HEK293 (cell line): ENCODE data around the gene PARL.

Experiments
- CTCF ChIA-PET: fragments of 350-600 bp; formaldehyde crosslinking; extraction: SDS; loops from one replicate; lab custom pipeline; 2021; ENCODE audit warnings: antibody characterized with exemption; lab: Yijun Ruan, JAX
- POLR2A ChIA-PET: fragments of 300-600 bp; formaldehyde crosslinking; extraction: SDS; loops from one replicate; lab custom pipeline; 2020; ENCODE audit warnings: antibody characterized with exemption, inconsistent platforms; lab: Yijun Ruan, JAX
- H3K27ac ChIP-seq: fragments of 200-500 bp; sonication (Bioruptor generic); 2 replicates; pipeline ENCODE4 v1.5.1; 2014; ENCODE audit warnings: low read depth, low read length, control low read depth, inconsistent platforms; ENCODE audit errors: extremely low read depth
- H3K36me3 ChIP-seq, 2 experiments: fragments of 200-500 bp in 1 of 2; sonication (Bioruptor generic) in 1 of 2; 1 replicate in 1 of 2; 2 replicates in 1 of 2; pipeline ENCODE4 v1.5.1; 2014 to 2017; ENCODE audit warnings: inconsistent platforms in 2 of 2, low read length in 2 of 2; ENCODE audit not compliant: control insufficient read depth in 2 of 2, insufficient read depth in 1 of 2
- H3K4me1 ChIP-seq: fragments of 200-500 bp; sonication (Bioruptor generic); 2 replicates; pipeline ENCODE4 v1.5.1; 2014; ENCODE audit warnings: mild to moderate bottlenecking, low read length, inconsistent platforms; ENCODE audit not compliant: control insufficient read depth, insufficient read depth
- H3K4me3 ChIP-seq: 2 replicates; pipeline ENCODE4 v1.5.1; 2011; ENCODE audit warnings: low read depth, mild to moderate bottlenecking, control low read depth, low read length, moderate library complexity
- H3K9me3 ChIP-seq: fragments of 200-500 bp; sonication (Bioruptor generic); 2 replicates; pipeline ENCODE4 v1.5.1; 2014; ENCODE audit warnings: low read depth, low read length, inconsistent platforms; ENCODE audit not compliant: control insufficient read depth, insufficient read depth
- BCL11B ChIP-seq: fragments of 450-650 bp; formaldehyde crosslinking; IDR thresholded peaks from 2 replicates; pipeline ENCODE4 v1.5.1; 2016; ENCODE audit warnings: low read depth, missing biosample characterization, missing genetic modification characterization
- HOXD13 ChIP-seq: sonication (generic); formaldehyde crosslinking; IDR thresholded peaks from 2 replicates; pipeline ENCODE4 v1.8.0; 2022; ENCODE audit warnings: missing genetic modification reagents, borderline replicate concordance
- KLF10 ChIP-seq: fragments of 450-650 bp; IDR thresholded peaks from 2 replicates; pipeline ENCODE4 v1.5.1; 2018; ENCODE audit warnings: missing biosample characterization, mild to moderate bottlenecking, missing genetic modification characterization
- KLF16 ChIP-seq: fragments of 450-650 bp; formaldehyde crosslinking; IDR thresholded peaks from 2 replicates; pipeline ENCODE4 v1.5.1; 2017; ENCODE audit warnings: missing biosample characterization, missing genetic modification characterization
- REPIN1 ChIP-seq: fragments of 450-650 bp; formaldehyde crosslinking; IDR thresholded peaks from 2 replicates; pipeline ENCODE4 v1.5.1; 2017; ENCODE audit warnings: missing biosample characterization, missing genetic modification characterization, low read depth
- TRIM28 ChIP-seq: IDR thresholded peaks from 2 replicates; pipeline ENCODE4 v1.6.1; 2011; ENCODE audit warnings: low read length, control low read depth, borderline replicate concordance
- YY1 ChIP-seq: fragments of 450-650 bp; formaldehyde crosslinking; IDR thresholded peaks from 2 replicates; pipeline ENCODE4 v1.5.1; 2018; ENCODE audit warnings: missing biosample characterization, missing genetic modification characterization
- YY2 ChIP-seq: fragments of 450-650 bp; formaldehyde crosslinking; IDR thresholded peaks from 2 replicates; pipeline ENCODE4 v1.5.1; 2016; ENCODE audit warnings: missing biosample characterization, missing genetic modification characterization
- ZNF214 ChIP-seq: fragments of 450-650 bp; formaldehyde crosslinking; IDR thresholded peaks from 2 replicates; pipeline ENCODE4 v1.5.1; 2017; ENCODE audit warnings: missing biosample characterization, mild to moderate bottlenecking, missing genetic modification characterization, borderline replicate concordance
- ZNF350 ChIP-seq: fragments of 450-650 bp; formaldehyde crosslinking; IDR thresholded peaks from 2 replicates; pipeline ENCODE4 v1.5.0; 2017; ENCODE audit warnings: missing biosample characterization, mild to moderate bottlenecking, missing genetic modification characterization
- ZNF404 ChIP-seq: fragments of 450-650 bp; formaldehyde crosslinking; IDR thresholded peaks from 2 replicates; pipeline ENCODE4 v1.5.1; 2017; ENCODE audit warnings: missing biosample characterization, missing genetic modification characterization
- ZNF514 ChIP-seq: fragments of 450-650 bp; formaldehyde crosslinking; IDR thresholded peaks from 2 replicates; pipeline ENCODE4 v1.5.1; 2016; ENCODE audit warnings: missing biosample characterization, missing genetic modification characterization
- ZNF544 ChIP-seq: fragments of 450-650 bp; formaldehyde crosslinking; IDR thresholded peaks from 2 replicates; pipeline ENCODE4 v1.5.0; 2017; ENCODE audit warnings: missing biosample characterization, missing genetic modification characterization
- ZNF621 ChIP-seq: fragments of 450-650 bp; formaldehyde crosslinking; IDR thresholded peaks from 2 replicates; pipeline ENCODE4 v1.5.1; 2017; ENCODE audit warnings: missing biosample characterization, missing genetic modification characterization
- ZNF629 ChIP-seq: fragments of 450-650 bp; formaldehyde crosslinking; IDR thresholded peaks from 2 replicates; pipeline ENCODE4 v1.5.1; 2017; ENCODE audit warnings: missing biosample characterization, missing genetic modification characterization
- ZNF747 ChIP-seq: fragments of 450-650 bp; formaldehyde crosslinking; IDR thresholded peaks from 2 replicates; pipeline ENCODE4 v1.5.1; 2016; ENCODE audit warnings: missing biosample characterization, missing genetic modification characterization
- TF ChIP-seq, protein P1 (sequence below): fragments of 450-650 bp; formaldehyde crosslinking; conservative IDR thresholded peaks from 2 replicates; pipeline ENCODE4 v1.5.1; 2016; ENCODE audit warnings: low read depth, missing biosample characterization, missing genetic modification characterization
- TF ChIP-seq, protein P2 (sequence below): fragments of 450-650 bp; formaldehyde crosslinking; IDR thresholded peaks from 2 replicates; pipeline ENCODE4; 2016; ENCODE audit warnings: missing biosample characterization, missing genetic modification characterization
- TF ChIP-seq, protein P3 (sequence below): fragments of 450-650 bp; formaldehyde crosslinking; IDR thresholded peaks from 2 replicates; pipeline ENCODE4 v1.5.1; 2016; ENCODE audit warnings: missing biosample characterization, missing genetic modification characterization

The PARL gene

DNA sequence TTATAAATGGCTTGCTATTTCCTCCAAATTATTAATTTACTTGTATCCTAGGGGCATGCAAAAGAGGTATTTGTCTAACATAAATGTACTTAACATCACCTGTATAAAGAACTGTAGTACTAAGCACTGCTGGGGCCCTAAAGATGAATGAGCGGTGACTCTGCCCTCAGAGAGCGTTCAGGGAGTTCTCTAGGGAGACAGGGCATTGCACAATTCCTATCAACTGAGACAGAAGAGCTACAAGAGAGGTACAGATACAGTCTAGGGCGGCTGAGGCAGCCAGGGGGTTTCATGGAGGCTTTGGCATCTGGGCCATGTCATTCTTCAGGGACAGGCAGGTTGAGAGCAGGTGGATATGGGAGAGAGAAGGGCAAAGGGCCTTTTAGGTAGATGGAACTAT, 39.9 kb upstream of the PARL start (continued):
- TF ChIP-seq, protein P1, sequence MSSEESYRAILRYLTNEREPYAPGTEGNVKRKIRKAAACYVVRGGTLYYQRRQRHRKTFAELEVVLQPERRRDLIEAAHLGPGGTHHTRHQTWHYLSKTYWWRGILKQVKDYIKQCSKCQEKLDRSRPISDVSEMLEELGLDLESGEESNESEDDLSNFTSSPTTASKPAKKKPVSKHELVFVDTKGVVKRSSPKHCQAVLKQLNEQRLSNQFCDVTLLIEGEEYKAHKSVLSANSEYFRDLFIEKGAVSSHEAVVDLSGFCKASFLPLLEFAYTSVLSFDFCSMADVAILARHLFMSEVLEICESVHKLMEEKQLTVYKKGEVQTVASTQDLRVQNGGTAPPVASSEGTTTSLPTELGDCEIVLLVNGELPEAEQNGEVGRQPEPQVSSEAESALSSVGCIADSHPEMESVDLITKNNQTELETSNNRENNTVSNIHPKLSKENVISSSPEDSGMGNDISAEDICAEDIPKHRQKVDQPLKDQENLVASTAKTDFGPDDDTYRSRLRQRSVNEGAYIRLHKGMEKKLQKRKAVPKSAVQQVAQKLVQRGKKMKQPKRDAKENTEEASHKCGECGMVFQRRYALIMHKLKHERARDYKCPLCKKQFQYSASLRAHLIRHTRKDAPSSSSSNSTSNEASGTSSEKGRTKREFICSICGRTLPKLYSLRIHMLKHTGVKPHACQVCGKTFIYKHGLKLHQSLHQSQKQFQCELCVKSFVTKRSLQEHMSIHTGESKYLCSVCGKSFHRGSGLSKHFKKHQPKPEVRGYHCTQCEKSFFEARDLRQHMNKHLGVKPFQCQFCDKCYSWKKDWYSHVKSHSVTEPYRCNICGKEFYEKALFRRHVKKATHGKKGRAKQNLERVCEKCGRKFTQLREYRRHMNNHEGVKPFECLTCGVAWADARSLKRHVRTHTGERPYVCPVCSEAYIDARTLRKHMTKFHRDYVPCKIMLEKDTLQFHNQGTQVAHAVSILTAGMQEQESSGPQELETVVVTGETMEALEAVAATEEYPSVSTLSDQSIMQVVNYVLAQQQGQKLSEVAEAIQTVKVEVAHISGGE (tag by site-specific recombination): no peak
- TF ChIP-seq KLF16 (tag by site-specific recombination) (no peak), REPIN1 (tag by site-specific recombination) (no peak)
- TF ChIP-seq, all 188 proteins: peak for 0

DNA sequence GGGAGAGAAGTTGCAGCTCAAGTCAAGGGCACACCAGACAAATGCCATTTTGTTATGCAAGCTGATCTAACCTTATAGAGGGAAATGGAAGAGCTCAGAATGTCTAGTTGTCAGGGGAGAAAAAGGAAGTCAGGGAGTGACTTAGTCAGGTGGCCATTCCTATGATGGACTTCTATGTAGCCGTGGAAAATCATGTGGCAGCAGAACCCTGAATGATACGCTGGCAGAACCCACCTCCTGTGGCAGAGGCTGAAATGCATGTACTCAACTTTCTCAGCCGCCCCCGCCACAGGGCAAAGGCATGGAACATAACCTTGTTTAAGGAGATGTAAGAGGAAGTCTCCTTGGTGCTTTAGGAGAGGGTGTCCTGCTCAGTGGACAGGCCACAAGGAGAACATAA, 37.7 kb upstream of the PARL start:
- TF ChIP-seq, protein P2, sequence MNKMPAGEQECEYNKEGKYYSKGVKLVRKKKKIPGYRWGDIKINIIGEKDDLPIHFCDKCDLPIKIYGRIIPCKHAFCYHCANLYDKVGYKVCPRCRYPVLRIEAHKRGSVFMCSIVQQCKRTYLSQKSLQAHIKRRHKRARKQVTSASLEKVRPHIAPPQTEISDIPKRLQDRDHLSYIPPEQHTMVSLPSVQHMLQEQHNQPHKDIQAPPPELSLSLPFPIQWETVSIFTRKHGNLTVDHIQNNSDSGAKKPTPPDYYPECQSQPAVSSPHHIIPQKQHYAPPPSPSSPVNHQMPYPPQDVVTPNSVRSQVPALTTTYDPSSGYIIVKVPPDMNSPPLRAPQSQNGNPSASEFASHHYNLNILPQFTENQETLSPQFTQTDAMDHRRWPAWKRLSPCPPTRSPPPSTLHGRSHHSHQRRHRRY: no peak
- TF ChIP-seq ZNF621 (tag by site-specific recombination) (no peak), BCL11B (tag by site-specific recombination) (no peak), ZNF544 (tag by site-specific recombination) (no peak), KLF10 (tag by site-specific recombination) (no peak), ZNF404 (no peak), TRIM28 (no peak), ZNF350 (tag by site-specific recombination) (no peak), ZNF214 (tag by site-specific recombination) (no peak), YY1 (no peak), HOXD13 (no peak), ZNF747 (no peak), YY2 (tag by site-specific recombination) (no peak), ZNF629 (tag by site-specific recombination) (no peak), ZNF514 (tag by site-specific recombination) (no peak)
- TF ChIP-seq, protein P3, sequence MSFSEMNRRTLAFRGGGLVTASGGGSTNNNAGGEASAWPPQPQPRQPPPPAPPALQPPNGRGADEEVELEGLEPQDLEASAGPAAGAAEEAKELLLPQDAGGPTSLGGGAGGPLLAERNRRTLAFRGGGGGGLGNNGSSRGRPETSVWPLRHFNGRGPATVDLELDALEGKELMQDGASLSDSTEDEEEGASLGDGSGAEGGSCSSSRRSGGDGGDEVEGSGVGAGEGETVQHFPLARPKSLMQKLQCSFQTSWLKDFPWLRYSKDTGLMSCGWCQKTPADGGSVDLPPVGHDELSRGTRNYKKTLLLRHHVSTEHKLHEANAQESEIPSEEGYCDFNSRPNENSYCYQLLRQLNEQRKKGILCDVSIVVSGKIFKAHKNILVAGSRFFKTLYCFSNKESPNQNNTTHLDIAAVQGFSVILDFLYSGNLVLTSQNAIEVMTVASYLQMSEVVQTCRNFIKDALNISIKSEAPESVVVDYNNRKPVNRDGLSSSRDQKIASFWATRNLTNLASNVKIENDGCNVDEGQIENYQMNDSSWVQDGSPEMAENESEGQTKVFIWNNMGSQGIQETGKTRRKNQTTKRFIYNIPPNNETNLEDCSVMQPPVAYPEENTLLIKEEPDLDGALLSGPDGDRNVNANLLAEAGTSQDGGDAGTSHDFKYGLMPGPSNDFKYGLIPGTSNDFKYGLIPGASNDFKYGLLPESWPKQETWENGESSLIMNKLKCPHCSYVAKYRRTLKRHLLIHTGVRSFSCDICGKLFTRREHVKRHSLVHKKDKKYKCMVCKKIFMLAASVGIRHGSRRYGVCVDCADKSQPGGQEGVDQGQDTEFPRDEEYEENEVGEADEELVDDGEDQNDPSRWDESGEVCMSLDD (tag by site-specific recombination): no peak
- CTCF ChIA-PET: interaction anchor here (0.6 kb wide), 2 partner anchors 10 to 27 kb away, joined by 3 read pairs; no protein-coding TSS in a partner anchor
- no peaks in the 10 kb centered on the region for H3K4me1 ChIP-seq
- H3K36me3 ChIP-seq: peaks cover 0 to 50% of the 10 kb centered on the region in 2 experiments; a peak in 2 of 3 replicates
- H3K9me3 ChIP-seq: no peaks in the 10 kb centered on the region
- H3K27ac ChIP-seq: no peak overlapping the region
- H3K4me3 ChIP-seq: no peak overlapping the region
- POLR2A ChIA-PET: no interaction called here
